ENCODE measurements around the gene PMS2.
"Not testable (repeated sequence)": the region's sequence is repeated elsewhere in the genome, so short reads cannot be mapped to it uniquely, and the experiment has no call there.

PMS2 gene

GRCh38 chr7:6008668-6009611 is at the start of gene PMS2, which contains the start of gene AIMP2:
PMS2 (minus strand) TSS chr7:6009049; CDS start chr7:6009019, 30 bp downstream.
AIMP2 (plus strand) TSS chr7:6009272; CDS start chr7:6009364, 92 bp downstream.
- peak; percentile 99 for DNase-seq

DNA sequence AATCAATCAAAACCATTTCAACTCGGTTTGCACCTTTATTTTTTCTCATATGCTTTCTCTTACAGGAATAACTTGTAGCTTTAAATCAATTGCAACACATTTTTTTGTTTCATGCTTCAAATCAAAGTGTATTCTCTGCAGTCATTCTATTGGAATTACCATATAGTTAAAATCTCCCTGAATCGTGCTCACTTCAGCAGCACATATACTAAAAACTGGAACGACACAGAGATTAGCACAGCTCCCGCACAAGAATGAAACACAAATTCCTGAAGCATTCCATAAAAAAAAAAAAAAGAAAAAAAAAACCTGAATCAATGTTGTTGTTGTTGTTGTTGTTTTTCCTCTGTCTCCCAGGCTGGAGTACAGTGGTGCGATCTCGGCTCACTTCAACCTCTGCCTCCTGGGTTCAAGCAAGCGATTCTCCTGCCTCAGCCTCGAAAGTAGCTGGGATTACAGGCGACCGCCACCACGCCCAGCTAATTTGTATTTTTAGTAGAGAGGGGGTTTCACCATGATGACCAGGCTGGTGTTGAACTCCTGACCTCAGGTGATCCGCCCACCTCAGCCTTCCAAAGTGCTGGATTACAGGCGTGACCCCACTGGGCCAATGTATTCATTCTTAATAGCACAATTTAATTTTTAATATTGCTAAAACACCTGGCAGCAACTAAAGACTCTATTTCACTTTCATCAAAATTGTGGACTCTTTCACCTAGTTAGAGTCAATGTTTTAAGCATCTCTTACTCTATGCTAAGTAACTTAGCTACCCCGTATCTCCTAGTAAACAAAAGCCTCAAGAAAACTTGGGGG is 48.7 kb upstream of the PMS2 start:
- no peak for DNase-seq

DNA sequence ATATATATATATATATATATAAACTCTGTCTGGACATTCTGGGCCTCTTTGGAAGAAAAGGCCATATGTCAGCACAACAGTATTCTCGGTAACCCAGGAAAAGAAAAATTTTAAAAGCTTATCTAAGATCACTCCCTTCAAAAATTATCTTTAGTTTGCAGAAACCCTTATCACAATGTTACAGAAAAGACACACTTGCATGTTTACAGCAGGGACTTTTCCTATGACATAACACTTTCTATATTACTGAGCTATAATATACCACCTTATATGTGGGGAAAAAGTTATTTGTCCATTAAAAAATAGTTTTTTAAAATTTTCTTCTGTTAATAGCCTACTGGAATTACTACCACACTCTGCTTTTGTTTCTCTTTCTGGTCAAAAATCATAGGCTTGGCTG is 47.8 kb upstream of the PMS2 start:
- no peak for DNase-seq

- DNase-seq: not testable (repeated sequence)
These were observed 42.3 kb upstream of the PMS2 start for GRCh38 chr7:6051185-6051584.

- no peak for DNase-seq
These were observed 40.9 kb upstream of the PMS2 start for GRCh38 chr7:6049780-6050179.

DNA sequence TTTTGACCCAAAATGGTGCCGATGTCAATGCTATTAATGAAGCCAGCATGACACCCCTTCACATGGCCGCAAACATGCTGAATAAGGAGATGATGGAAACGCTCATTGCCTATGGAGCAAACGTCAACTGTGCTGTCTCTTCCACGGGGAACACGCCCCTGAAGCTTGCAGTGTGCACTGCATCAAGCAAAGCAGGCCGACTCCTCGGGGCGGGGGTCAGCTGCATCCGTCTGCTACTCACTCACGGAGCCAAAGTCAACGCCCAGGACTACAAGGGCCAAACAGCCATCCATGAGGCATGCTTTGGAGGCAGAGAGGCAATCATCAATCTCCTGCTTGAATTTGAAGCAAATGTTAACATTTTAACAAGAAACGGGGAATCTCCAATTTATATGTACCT is 26.8 kb upstream of the PMS2 start:
- no peak for DNase-seq

DNA sequence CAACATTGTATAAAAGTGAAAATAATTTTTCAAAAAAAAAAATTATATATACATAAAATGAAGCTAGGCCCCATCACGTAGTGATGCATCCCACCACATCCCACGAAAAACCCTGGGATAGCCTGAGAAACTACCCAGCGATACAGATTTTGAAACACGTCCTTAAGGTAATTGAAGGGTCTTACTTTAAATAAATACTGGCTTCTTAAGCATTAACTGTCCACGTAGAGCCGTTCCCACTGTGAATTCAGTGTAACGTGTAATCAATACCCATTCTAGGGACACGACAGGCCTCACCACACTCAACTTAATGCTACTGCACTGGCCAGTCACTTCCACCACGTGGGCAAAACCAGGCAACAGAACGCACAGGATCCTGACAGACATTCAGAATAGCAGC is 26.3 kb upstream of the PMS2 start:
- no peak for DNase-seq

DNA sequence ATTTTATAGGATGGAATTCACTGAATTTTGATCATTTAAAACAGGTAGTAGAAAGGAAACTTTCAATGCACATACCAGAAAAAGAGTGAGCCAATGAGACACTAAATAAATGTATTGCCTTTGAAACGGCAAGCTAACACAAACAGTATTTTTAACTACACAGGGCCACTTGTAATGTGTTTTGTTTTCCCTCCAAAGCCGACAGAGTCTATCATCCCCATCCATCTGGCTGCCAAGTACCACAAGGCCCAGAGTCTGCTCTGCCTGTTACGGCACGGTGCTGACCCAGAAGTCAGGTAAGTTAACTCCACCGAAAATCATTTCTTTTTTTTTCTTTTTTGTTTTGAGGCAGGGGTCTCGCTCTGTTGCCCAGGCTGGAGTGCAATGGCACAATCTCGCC is 23.8 kb upstream of the PMS2 start:
- no peak for DNase-seq

GRCh38 chr7:6032167-6032566 is 23.3 kb upstream of the PMS2 start:
- no peak for DNase-seq

GRCh38 chr7:6031567-6031966 is 22.7 kb upstream of the PMS2 start:
- no peak for DNase-seq

DNA sequence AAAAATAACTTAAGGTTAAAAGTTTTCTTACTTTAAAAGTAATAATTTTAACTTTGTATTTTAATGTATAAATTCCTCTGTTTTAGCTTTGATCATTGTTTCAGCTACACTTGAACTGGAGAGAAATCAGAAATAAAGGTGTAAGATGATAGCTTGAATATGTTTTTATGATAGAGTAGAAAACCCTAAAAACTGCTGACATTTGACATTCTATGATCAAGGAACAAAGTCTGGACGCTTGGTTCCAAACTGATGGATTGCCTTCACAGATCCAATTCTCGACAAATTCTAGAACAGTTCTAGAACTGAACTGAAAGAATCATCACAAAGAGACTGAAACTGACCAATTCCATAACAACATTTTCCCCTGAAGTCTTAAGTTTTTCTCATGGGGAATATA is 22.1 kb upstream of the PMS2 start, which contains the start of gene ANKRD61:
ANKRD61 (plus strand) TSS at position 389 of the 400 bp plus-strand sequence; CDS start at position 389, 0 bp downstream.
- no peak for DNase-seq

DNA sequence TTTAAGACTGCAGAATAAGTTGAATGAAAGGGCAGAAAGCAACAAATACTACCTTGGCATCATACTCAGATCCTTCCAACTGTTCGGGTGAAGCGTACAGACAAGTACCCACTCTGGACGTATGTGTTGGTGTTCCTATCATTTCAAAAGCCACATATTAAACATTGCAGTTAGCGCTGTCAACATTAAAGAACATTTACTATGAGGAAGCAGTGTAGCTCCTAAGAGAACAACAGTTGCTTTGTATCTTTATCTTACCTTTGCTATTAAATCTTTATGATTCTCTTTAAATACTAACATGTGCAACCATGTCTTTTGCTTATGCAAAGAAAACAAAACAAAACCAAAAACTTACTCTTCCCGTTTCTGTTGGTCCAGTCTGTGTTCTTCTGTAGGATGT is 19.7 kb upstream of the PMS2 start:
- DNase-seq: no peak

DNA sequence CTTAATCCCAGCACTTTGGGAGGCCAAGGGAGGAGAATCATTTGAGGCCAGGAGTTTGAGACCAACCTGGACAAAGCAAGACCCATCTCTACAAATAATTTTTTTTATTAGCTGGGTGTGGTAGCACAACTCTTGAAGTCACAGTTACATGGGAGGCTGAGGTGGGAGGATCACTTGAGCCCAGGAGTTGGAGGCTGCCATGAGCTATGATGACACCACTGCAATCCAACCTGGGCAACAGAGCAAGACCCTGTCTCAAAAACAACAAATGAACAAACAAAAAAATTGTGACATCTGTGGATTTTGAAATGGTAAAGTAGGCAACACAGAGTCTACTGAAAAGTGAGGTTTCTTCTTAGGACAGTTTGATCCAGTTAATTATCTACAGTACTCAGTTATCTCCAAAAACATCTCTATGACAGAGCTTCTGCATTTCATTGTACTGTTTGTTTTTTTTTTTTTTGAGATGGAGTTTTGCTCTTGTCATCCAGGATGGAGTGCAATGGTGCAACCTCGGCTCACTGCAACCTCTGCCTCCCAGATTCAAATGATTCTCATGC is 19.0 kb upstream of the PMS2 start:
- no peak for DNase-seq

- no peak for DNase-seq
These were observed 18.0 kb upstream of the PMS2 start for GRCh38 chr7:6026820-6027311.

DNA sequence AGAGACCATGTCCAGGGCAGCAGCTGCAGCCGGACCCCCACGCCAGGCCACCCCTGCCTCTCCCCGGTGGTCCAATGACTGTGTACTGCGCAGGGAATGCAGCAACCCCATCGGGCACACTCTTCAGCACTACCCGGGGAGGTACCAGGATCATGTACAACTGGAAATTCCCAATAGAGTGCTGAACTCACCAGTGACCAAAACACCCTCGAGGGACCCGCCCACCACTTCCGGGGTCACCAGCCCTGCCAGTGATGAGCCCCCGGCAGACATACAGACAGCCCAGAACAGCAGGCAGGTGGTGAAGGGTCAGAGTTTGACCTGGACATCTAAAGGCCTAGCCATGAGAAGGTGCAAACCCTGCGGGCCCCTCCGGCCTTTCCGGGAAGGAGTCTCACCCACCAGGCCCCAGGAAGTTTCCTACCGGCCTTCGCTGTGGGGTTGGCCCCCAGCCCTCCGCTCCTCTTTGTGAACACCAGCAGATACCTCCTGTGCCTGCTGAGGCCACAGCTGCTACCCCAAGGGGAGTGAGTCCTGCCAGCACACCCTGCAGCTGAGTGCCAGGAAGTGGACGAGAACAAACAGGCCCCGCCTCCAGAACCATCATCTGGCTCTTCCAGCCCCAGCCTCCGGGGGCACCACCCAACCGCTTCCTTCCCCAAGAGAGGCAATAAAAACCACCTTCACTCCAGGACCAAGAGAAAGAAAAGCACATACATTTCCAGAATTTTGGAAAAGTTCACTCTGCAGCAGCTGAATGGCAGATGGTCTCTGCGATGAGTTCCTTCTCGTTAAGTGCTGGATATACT is 17.4 kb upstream of the PMS2 start:
- peak; percentile 69 to 70 for DNase-seq

- no peak for DNase-seq
These were observed 15.2 kb upstream of the PMS2 start for GRCh38 chr7:6023974-6024435.

- DNase-seq: no peak
These were observed 13.9 kb upstream of the PMS2 start for GRCh38 chr7:6022707-6023106.

DNA sequence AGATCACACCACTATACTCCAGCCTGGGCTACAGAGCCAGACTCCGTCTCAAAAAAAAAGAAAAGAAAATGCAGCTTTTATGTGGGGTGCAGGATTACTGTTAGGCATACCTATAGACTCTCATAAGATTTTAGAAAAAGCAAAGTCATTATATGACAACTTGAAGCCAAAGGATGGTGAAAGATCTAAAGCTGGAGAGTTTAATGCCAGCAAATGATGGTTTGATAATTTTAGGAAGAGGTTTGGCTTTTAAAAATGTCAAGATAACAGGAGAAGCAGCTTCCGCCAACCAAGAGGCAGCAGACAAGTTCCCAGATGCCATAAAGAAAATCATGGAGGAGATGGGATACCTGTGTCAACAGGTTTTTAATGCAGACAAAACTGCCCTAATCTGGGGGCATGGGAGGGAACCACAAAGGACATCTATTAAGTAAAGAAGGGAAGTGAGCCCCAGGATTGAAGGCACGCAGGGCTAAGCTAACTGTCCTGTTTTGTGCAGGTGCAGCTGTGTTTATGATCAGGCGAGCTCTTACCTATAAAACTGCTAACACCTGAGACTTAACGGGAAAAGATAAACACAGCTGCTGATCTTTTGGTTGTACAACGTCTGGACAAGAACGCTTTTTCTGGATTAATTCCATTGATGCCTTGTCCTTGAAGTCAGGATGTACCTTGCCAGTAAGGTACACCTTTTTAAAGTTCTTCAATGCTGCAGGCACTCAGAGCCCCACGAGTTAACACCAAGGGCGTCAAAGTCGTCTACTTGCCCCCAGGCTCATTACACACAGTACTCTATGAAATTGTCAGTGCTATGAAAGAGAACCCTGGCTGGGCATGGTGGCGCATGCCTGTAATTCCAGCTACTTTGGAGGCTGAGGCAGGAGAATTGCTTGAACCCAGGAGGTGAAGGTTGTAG is 11.8 kb upstream of the PMS2 start:
- no peak for DNase-seq

GRCh38 chr7:6016653-6016966 is 7.8 kb upstream of the PMS2 start:
- DNase-seq: no peak

GRCh38 chr7:6015917-6016652 is 7.2 kb upstream of the PMS2 start:
- DNase-seq: no peak
